Ovary (tissue), 3 donors: Measurements from ENCODE around the gene PHKB.

Experiments used
- EP300 ChIP-seq: sonication (generic); formaldehyde crosslinking; IDR thresholded peaks from one replicate; pipeline ENCODE4 v1.6.1; 2017; ENCODE audit warnings: antibody characterized with exemption
- POLR2A ChIP-seq: fragments of 450-650 bp; IDR thresholded peaks from one replicate; pipeline ENCODE4 v1.6.1; 2017; ENCODE audit warnings: antibody characterized with exemption, mild to moderate bottlenecking, moderate library complexity
- TF ChIP-seq, protein P1 (sequence below), 3 donors: fragments of 450-650 bp in 2 of 3; fragments of 200-600 bp in 1 of 3; IDR thresholded peaks; one replicate each; pipeline versions ENCODE4 v1.5.1 to v1.8.0; 2016 to 2022; ENCODE audit warnings: antibody characterized with exemption in 3 of 3, mild to moderate bottlenecking in 1 of 3
- donor health status: DM: no; HTN: no; CAD: no.

DNA sequence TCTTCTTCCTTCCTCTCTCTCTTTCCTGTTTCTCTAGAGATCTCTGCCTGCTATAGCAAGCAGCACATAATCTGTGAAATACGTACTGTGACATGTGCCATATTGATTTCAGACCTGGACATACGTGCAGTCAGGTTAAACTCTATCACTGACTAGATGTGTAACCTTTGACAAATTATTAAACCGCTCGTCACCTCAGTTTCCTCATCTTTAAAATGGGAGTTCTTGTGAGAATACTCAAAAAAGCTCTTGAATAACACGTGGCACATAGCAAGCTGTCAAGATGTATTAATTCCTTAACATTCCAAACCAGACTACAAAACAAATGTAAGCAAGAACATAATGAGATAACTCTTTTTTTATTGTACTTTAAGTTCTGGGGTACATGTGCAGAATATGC lies 170.0 kb downstream of the PHKB start:
- TF ChIP-seq, protein P1, sequence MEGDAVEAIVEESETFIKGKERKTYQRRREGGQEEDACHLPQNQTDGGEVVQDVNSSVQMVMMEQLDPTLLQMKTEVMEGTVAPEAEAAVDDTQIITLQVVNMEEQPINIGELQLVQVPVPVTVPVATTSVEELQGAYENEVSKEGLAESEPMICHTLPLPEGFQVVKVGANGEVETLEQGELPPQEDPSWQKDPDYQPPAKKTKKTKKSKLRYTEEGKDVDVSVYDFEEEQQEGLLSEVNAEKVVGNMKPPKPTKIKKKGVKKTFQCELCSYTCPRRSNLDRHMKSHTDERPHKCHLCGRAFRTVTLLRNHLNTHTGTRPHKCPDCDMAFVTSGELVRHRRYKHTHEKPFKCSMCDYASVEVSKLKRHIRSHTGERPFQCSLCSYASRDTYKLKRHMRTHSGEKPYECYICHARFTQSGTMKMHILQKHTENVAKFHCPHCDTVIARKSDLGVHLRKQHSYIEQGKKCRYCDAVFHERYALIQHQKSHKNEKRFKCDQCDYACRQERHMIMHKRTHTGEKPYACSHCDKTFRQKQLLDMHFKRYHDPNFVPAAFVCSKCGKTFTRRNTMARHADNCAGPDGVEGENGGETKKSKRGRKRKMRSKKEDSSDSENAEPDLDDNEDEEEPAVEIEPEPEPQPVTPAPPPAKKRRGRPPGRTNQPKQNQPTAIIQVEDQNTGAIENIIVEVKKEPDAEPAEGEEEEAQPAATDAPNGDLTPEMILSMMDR (IDR thresholded peaks at IDR 0.05): no peak
- TF ChIP-seq POLR2A (no peak), EP300 (no peak)
